Mesenchymal stem cell (in vitro differentiated cells and primary cell): ENCODE measurements around the gene BICC1.
A peak's percentile ranks its signal among the peaks of the same experiment; 100 is the strongest.

Experiments used
- DNase-seq: peaks from one replicate; pipeline ENCODE4 v3.0.0-alpha.2; 2013
- H2AFZ ChIP-seq: one replicate; pipeline ENCODE4 v1.6.1; 2013; ENCODE audit warnings: low read depth, mild to moderate bottlenecking, control low read depth, inconsistent platforms, low read length, moderate library complexity
- H2AK5ac ChIP-seq: 2 replicates; pipeline ENCODE4 v1.6.1; 2013; ENCODE audit warnings: low read length, moderate library complexity, mild to moderate bottlenecking, inconsistent platforms; ENCODE audit not compliant: severe bottlenecking
- H2BK120ac ChIP-seq: one replicate; pipeline ENCODE4 v1.6.1; 2013; ENCODE audit warnings: low read depth, mild to moderate bottlenecking, inconsistent platforms, low read length, moderate library complexity
- H2BK12ac ChIP-seq, 2 experiments: one replicate each; pipeline ENCODE4 v1.6.1; 2013; ENCODE audit warnings: inconsistent platforms in 2 of 2, low read length in 2 of 2, mild to moderate bottlenecking in 2 of 2, moderate library complexity in 2 of 2, control low read depth in 1 of 2
- H2BK15ac ChIP-seq: one replicate; pipeline ENCODE4 v1.6.1; 2013; ENCODE audit warnings: mild to moderate bottlenecking, low read depth, inconsistent platforms; ENCODE audit not compliant: poor library complexity, severe bottlenecking
- H2BK5ac ChIP-seq: 2 replicates; pipeline ENCODE4 v1.6.1; 2013; ENCODE audit warnings: low read depth, mild to moderate bottlenecking, low read length, control low read depth, inconsistent platforms; ENCODE audit not compliant: poor library complexity, severe bottlenecking
- H3K14ac ChIP-seq, 2 experiments: one replicate each; pipeline ENCODE4 v1.6.1; 2013; ENCODE audit warnings: inconsistent platforms in 2 of 2, low read length in 2 of 2, control low read depth in 1 of 2, mild to moderate bottlenecking in 1 of 2, moderate library complexity in 1 of 2
- H3K18ac ChIP-seq, 2 experiments: one replicate each; pipeline ENCODE4 v1.6.1; 2013; ENCODE audit warnings: inconsistent platforms in 2 of 2, low read length in 2 of 2, control low read depth in 1 of 2, low read depth in 1 of 2, mild to moderate bottlenecking in 1 of 2
- H3K23ac ChIP-seq, 2 experiments: one replicate each; pipeline ENCODE4 v1.6.1; 2013; ENCODE audit warnings: inconsistent platforms in 2 of 2, low read length in 2 of 2, mild to moderate bottlenecking in 2 of 2, moderate library complexity in 2 of 2, control low read depth in 1 of 2
- H3K27ac ChIP-seq: 2 replicates; pipeline ENCODE4 v1.5.1; 2013; ENCODE audit warnings: mild to moderate bottlenecking, moderate library complexity, low read length, control low read depth, inconsistent platforms; ENCODE audit not compliant: poor library complexity, severe bottlenecking
- H3K27me3 ChIP-seq, 2 experiments: 2 replicates each; pipeline versions ENCODE4 v1.6.1 to v1.7.0; 2013; ENCODE audit warnings: low read length in 2 of 2, mild to moderate bottlenecking in 2 of 2, moderate library complexity in 2 of 2, control low read depth in 1 of 2, inconsistent platforms in 1 of 2; ENCODE audit not compliant: control insufficient read depth in 1 of 2, insufficient read depth in 1 of 2
- H3K36me3 ChIP-seq, 2 experiments: 2 replicates each; pipeline versions ENCODE4 v1.6.1 to v1.7.0; 2013; ENCODE audit warnings: low read length in 2 of 2, control low read depth in 1 of 2, inconsistent platforms in 1 of 2, low read depth in 1 of 2, mild to moderate bottlenecking in 1 of 2; ENCODE audit not compliant: insufficient read depth in 2 of 2, control insufficient read depth in 1 of 2
- H3K4ac ChIP-seq, 2 experiments: one replicate each; pipeline ENCODE4 v1.6.1; 2013; ENCODE audit warnings: inconsistent platforms in 2 of 2, low read length in 2 of 2, mild to moderate bottlenecking in 2 of 2, moderate library complexity in 2 of 2, control low read depth in 1 of 2, low read depth in 1 of 2
- H3K4me1 ChIP-seq: 2 replicates; pipeline ENCODE4 v1.6.1; 2013; ENCODE audit warnings: low read depth, low read length, control low read depth; ENCODE audit not compliant: control insufficient read depth, insufficient read depth
- H3K4me2 ChIP-seq: 2 replicates; pipeline ENCODE4 v1.6.1; 2013; ENCODE audit warnings: low read length, mild to moderate bottlenecking, inconsistent platforms; ENCODE audit not compliant: poor library complexity, severe bottlenecking
- H3K4me3 ChIP-seq, 2 experiments: 2 replicates each; pipeline versions ENCODE4 v1.5.1 to v1.7.0; 2013; ENCODE audit warnings: low read length in 2 of 2, mild to moderate bottlenecking in 2 of 2, control low read depth in 1 of 2, low read depth in 1 of 2; ENCODE audit not compliant: insufficient read depth in 1 of 2
- H3K79me1 ChIP-seq: replicated peaks from 2 replicates; pipeline ENCODE4 v1.6.1; 2013; ENCODE audit warnings: mild to moderate bottlenecking, control low read depth, low read length, inconsistent platforms; ENCODE audit not compliant: poor library complexity, severe bottlenecking
- H3K9ac ChIP-seq: 2 replicates; pipeline ENCODE4 v1.7.0; 2013; ENCODE audit warnings: mild to moderate bottlenecking, low read length, moderate library complexity
- H3K9me3 ChIP-seq: 2 replicates; pipeline ENCODE4 v1.7.0; 2013; ENCODE audit warnings: mild to moderate bottlenecking, low read length; ENCODE audit not compliant: control insufficient read depth
- H4K8ac ChIP-seq: one replicate; pipeline ENCODE4 v1.6.1; 2013; ENCODE audit warnings: inconsistent platforms, mild to moderate bottlenecking, low read length, moderate library complexity
- H4K91ac ChIP-seq: one replicate; pipeline ENCODE4 v1.6.1; 2013; ENCODE audit warnings: mild to moderate bottlenecking, low read length, inconsistent platforms
- WGBS: methylation state at CpG from one replicate; pipeline ENCODE4 v1.1.7; 2013; ENCODE audit warnings: mixed read lengths; 5-methylcytosine and 5-hydroxymethylcytosine counted together

The BICC1 gene

DNA sequence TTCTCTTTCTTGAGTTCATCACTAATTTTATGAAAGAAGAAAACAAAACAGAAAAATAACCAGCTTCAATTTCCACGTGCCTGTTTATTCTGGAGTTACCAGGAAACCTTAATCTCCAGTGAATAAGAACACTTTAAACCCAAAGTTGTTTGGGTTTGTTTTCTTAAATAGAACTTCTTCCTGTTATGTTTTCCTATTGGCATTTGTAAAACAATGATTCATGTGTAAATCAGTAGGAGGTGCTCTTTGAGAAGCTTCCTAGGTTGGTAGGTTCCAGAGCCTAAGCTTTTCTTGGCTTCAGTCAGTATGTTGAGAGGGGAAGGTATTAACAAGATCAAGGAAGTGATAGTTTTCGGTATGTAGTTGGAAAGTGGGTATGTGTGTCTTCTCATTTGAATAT, 119.0 kb downstream of the BICC1 start:
- Histone ChIP-seq H3K9me3 (no peaks in the 10 kb centered on the region), H4K8ac (no peak overlapping the region), H3K4ac (no peak overlapping the region), H3K27me3 (no peaks in the 10 kb centered on the region), H2BK12ac (no peak overlapping the region), H3K14ac (no peak overlapping the region), H2BK15ac (no peak overlapping the region), H2BK5ac (no peak overlapping the region), H2AFZ (no peak overlapping the region), H3K79me1 (peaks cover 7% of the 10 kb centered on the region), H3K27ac (no peak overlapping the region), H3K9ac (peak overlapping the region; percentile 54), H3K36me3 (peaks cover 10 to 43% of the 10 kb centered on the region in 2 experiments), H3K4me2 (no peak overlapping the region), H3K18ac (no peak overlapping the region), H2BK120ac (no peak overlapping the region), H3K4me3 (no peak overlapping the region), H4K91ac (no peak overlapping the region), H2AK5ac (no peak overlapping the region), H3K4me1 (peaks cover 5% of the 10 kb centered on the region), H3K23ac (no peak overlapping the region)
- no CpG with 5 or more reads among the region's 2 CpGs for WGBS
- no peak for DNase-seq

DNA sequence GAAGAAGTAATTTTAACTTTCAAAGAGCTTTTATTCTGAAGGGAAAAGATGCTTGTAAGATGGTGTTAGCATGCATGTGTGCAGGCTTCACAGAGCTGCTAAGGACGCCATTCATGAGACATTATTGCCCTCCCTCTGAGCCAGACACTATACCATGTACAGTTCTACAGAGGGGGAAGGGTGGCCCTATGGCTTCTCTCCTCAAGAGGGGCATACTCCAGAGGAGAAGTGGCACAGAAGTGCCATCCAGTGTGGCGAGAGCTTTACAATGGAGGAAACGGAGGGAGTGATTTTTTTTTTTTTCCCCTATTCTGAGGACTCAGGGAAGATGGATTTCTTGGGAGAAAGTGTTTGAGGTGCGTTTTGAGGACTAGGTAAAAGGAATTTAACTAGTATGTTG, 119.5 kb downstream of the BICC1 start:
- WGBS = 76% methylated on average over 4 of the region's 4 CpGs
- peaks cover 5% of the 10 kb centered on the region for H3K4me1 ChIP-seq

DNA sequence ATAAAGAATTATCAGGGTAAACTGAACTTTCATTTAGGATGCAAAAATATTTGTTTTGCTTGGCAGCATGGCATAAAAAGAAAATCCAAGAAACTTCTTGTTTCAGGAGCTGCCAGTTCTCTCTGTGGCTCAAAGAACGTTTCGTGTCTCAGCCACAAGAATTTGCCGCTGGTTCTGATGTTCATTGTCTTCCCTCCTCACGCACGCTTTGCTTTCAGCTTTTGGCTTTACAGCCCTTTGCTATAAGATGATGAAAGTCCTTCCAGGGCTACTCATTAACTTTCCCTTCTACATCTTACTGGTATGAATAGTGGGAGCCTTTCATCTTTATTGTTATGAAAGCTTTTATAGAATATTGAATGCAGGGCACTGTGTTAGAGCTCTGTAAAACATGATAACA, 124.7 kb downstream of the BICC1 start:
- no peak overlapping the region for H2BK120ac ChIP-seq
- peak overlapping the region; percentile 46 for H3K9ac ChIP-seq
- 97% methylated on average over 5 of the region's 5 CpGs for WGBS
- no peak overlapping the region for H4K91ac ChIP-seq
- no peaks in the 10 kb centered on the region for H3K9me3 ChIP-seq
- no peak overlapping the region for H3K23ac ChIP-seq
- DNase-seq = no peak
- no peak overlapping the region for H2AFZ ChIP-seq
- no peak overlapping the region for H3K4ac ChIP-seq
- peak overlapping the region; percentile 95 for H3K27ac ChIP-seq
- no peak overlapping the region for H3K4me3 ChIP-seq
- peak overlapping the region; percentile 46 for H3K4me2 ChIP-seq
- H4K8ac ChIP-seq = no peak overlapping the region
- peaks cover 2% of the 10 kb centered on the region for H3K4me1 ChIP-seq
- H3K79me1 ChIP-seq = no peaks in the 10 kb centered on the region
- no peaks in the 10 kb centered on the region for H3K27me3 ChIP-seq
- H2BK12ac ChIP-seq = no peak overlapping the region
- H3K36me3 ChIP-seq = peaks cover 2 to 15% of the 10 kb centered on the region in 2 experiments
- no peak overlapping the region for H3K14ac ChIP-seq
- H2BK5ac ChIP-seq = no peak overlapping the region
- H3K18ac ChIP-seq = no peak overlapping the region
- H2AK5ac ChIP-seq = no peak overlapping the region
- no peak overlapping the region for H2BK15ac ChIP-seq

More for the DNA sequence above, 119.5 kb downstream of the BICC1 start:
- H2AK5ac ChIP-seq = no peak overlapping the region
- no peaks in the 10 kb centered on the region for H3K9me3 ChIP-seq
- H2BK120ac ChIP-seq = no peak overlapping the region
- H2BK15ac ChIP-seq = no peak overlapping the region
- H3K4ac ChIP-seq = no peak overlapping the region
- no peak overlapping the region for H3K14ac ChIP-seq
- H4K91ac ChIP-seq = no peak overlapping the region
- H2AFZ ChIP-seq = no peak overlapping the region
- no peak overlapping the region for H3K27ac ChIP-seq
- peaks cover 7% of the 10 kb centered on the region for H3K79me1 ChIP-seq
- no peak overlapping the region for H2BK12ac ChIP-seq
- DNase-seq = no peak
- H2BK5ac ChIP-seq = no peak overlapping the region
- H3K18ac ChIP-seq = no peak overlapping the region
- H3K9ac ChIP-seq = no peak overlapping the region
- H3K23ac ChIP-seq = no peak overlapping the region
- H3K4me2 ChIP-seq = no peak overlapping the region
- H3K4me3 ChIP-seq = no peak overlapping the region
- peaks cover 10 to 39% of the 10 kb centered on the region in 2 experiments for H3K36me3 ChIP-seq
- H4K8ac ChIP-seq = no peak overlapping the region
- H3K27me3 ChIP-seq = no peaks in the 10 kb centered on the region

DNA sequence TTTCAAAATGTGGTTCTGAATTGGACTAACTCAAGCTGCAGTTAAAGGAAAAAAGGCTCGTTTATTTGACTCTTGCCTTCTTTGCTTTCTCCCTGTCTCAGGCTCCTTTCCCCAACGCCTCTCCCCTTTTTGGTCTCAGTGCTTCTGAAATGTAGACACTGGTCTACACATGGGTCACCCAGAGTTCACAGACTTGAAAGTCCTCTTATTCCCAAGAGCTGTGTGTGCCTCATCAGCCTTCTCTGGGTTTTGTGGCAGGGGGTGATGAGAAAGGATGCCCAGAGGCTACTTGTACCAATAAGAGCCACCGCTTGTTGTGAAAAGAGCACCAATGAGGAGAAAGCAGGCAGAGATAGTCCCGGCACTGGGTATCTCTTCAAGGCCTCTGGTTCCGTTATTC, 125.7 kb downstream of the BICC1 start:
- H2BK120ac ChIP-seq = no peak overlapping the region
- H3K4me2 ChIP-seq = no peak overlapping the region
- no peak overlapping the region for H4K8ac ChIP-seq
- no peak for DNase-seq
- no peak overlapping the region for H3K14ac ChIP-seq
- H4K91ac ChIP-seq = no peak overlapping the region
- H3K4ac ChIP-seq = no peak overlapping the region
- H3K27me3 ChIP-seq = no peaks in the 10 kb centered on the region
- no peak overlapping the region for H3K18ac ChIP-seq
- no peak overlapping the region for H2BK5ac ChIP-seq
- H2BK12ac ChIP-seq = no peak overlapping the region
- H3K79me1 ChIP-seq = no peaks in the 10 kb centered on the region
- H3K23ac ChIP-seq = no peak overlapping the region
- peaks cover 5% of the 10 kb centered on the region for H3K4me1 ChIP-seq
- H3K4me3 ChIP-seq = no peak overlapping the region
- H3K36me3 ChIP-seq = peaks cover 2 to 15% of the 10 kb centered on the region in 2 experiments
- peak overlapping the region; percentile 89 for H3K27ac ChIP-seq
- H3K9ac ChIP-seq = peak overlapping the region; percentile 46
- H3K9me3 ChIP-seq = no peaks in the 10 kb centered on the region
- H2AFZ ChIP-seq = no peak overlapping the region
- peak overlapping the region; percentile 79 for H2AK5ac ChIP-seq
- H2BK15ac ChIP-seq = no peak overlapping the region
- WGBS = 77% methylated on average over 4 of the region's 5 CpGs
